ENCODE measurements around the gene RBMX.

- no peak for TF ChIP-seq POLR2A (IDR thresholded peaks at IDR 0.05; ENCODE audit: low read depth)
- TF ChIP-seq, protein P1, sequence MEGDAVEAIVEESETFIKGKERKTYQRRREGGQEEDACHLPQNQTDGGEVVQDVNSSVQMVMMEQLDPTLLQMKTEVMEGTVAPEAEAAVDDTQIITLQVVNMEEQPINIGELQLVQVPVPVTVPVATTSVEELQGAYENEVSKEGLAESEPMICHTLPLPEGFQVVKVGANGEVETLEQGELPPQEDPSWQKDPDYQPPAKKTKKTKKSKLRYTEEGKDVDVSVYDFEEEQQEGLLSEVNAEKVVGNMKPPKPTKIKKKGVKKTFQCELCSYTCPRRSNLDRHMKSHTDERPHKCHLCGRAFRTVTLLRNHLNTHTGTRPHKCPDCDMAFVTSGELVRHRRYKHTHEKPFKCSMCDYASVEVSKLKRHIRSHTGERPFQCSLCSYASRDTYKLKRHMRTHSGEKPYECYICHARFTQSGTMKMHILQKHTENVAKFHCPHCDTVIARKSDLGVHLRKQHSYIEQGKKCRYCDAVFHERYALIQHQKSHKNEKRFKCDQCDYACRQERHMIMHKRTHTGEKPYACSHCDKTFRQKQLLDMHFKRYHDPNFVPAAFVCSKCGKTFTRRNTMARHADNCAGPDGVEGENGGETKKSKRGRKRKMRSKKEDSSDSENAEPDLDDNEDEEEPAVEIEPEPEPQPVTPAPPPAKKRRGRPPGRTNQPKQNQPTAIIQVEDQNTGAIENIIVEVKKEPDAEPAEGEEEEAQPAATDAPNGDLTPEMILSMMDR (IDR thresholded peaks at IDR 0.05) = no peak
Observed at GRCh38 chrX:136825771-136826170, 54.8 kb downstream of the RBMX start.
